ENCODE data around the gene FOLR2. TPM values are rescaled to one million over a fixed set of nuclear protein-coding genes. Genes with fewer than 3 reads are reported as not detected.
"Not testable (repeated sequence)": the region's sequence is repeated elsewhere in the genome, so short reads cannot be mapped to it uniquely, and the experiment has no call there.

FOLR2 gene
- polyA plus RNA-seq, 1 of the 3 experiments (the other 2 are of a cell fraction): not detected

DNA sequence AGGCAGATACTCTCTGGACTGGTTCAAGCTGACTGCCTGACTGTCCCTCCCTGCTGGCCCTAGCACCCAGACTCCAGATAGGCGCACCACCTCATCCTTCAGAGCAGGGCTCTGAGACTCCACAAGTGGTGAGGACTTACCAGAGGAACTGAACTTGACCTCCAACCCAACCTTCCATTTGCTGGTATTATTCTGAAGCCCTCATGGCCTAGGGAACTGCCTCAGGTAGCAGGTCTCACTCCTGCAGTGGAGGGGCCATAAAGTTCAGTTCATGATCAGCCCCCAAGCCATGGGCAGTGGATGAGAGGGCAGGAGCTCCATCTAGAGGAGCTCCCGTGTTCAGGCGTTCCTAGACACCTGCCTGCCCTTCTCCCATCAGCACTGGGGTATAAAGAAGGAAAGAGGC is 35.0 kb upstream of the FOLR2 start:
- H3K79me2 ChIP-seq (ENCODE audit: insufficient read depth); H3K4me3 ChIP-seq (ENCODE audit: low read depth in 2 of 2, low read length in 1 of 2); POLR2A ChIA-PET; H2AFZ ChIP-seq (ENCODE audit: low read depth); H3K9ac ChIP-seq; H3K27me3 ChIP-seq (ENCODE audit: insufficient read depth); H3K4me2 ChIP-seq; H4K20me1 ChIP-seq (ENCODE audit: insufficient read depth); H3K4me1 ChIP-seq (ENCODE audit: control insufficient read depth in 1 of 2, insufficient read depth in 2 of 2, low read depth in 1 of 2, low read length in 1 of 2); DNase-seq; H3K9me3 ChIP-seq; H3K36me3 ChIP-seq (replicated peaks in 1 of 2; ENCODE audit: control insufficient read depth in 1 of 2, insufficient read depth in 2 of 2, low read length in 1 of 2); H3K27ac ChIP-seq (ENCODE audit: low read depth in 2 of 2, low read length in 1 of 2); H3K9me2 ChIP-seq; H3F3A ChIP-seq (replicated peaks; ENCODE audit: insufficient read depth): not testable (repeated sequence)
- TF ChIP-seq, protein P1, sequence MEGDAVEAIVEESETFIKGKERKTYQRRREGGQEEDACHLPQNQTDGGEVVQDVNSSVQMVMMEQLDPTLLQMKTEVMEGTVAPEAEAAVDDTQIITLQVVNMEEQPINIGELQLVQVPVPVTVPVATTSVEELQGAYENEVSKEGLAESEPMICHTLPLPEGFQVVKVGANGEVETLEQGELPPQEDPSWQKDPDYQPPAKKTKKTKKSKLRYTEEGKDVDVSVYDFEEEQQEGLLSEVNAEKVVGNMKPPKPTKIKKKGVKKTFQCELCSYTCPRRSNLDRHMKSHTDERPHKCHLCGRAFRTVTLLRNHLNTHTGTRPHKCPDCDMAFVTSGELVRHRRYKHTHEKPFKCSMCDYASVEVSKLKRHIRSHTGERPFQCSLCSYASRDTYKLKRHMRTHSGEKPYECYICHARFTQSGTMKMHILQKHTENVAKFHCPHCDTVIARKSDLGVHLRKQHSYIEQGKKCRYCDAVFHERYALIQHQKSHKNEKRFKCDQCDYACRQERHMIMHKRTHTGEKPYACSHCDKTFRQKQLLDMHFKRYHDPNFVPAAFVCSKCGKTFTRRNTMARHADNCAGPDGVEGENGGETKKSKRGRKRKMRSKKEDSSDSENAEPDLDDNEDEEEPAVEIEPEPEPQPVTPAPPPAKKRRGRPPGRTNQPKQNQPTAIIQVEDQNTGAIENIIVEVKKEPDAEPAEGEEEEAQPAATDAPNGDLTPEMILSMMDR (IDR thresholded peaks at IDR 0.05): peak; percentile 18; the same call in 1 of the 2 replicates
- CTCF ChIA-PET: interaction anchor here (0.7 to 2.1 kb wide), 2 partner anchors 37 to 396 kb away, joined by 3 to 8 read pairs; no protein-coding TSS in a partner anchor
- 83% methylated on average over 3 of the region's 3 CpGs for whole genome bisulfite sequencing (ENCODE audit: low lambda C conversion rate)

DNA sequence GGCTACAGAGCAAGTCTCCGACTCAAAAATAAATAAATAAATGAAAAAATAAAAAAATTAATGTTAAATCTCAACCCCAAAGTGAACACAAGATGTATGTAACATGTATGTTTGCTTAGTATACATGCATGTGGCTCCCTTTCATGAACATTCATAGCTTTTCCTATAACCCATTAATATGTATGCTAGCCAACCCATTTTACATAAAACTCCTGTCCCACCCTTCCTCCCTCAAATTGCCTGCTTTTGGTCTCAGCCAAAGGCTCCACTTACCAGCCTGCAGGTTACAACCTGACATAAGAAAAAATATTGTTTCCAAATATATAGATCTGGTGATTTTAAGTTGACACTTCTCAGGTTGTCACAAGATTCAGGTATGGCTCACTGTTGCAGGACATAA is 28.3 kb upstream of the FOLR2 start:
- Histone ChIP-seq H3K9me2 (no peaks in the 10 kb centered on the region), H3K4me3 (ENCODE audit: low read depth in 2 of 2, low read length in 1 of 2) (no peak overlapping the region), H2AFZ (ENCODE audit: low read depth) (no peak overlapping the region), H3K27me3 (ENCODE audit: insufficient read depth) (no peaks in the 10 kb centered on the region), H3K9me3 (no peaks in the 10 kb centered on the region), H3K36me3 (replicated peaks in 1 of 2; ENCODE audit: control insufficient read depth in 1 of 2, insufficient read depth in 2 of 2, low read length in 1 of 2) (no peaks in the 10 kb centered on the region), H3K79me2 (ENCODE audit: insufficient read depth) (no peaks in the 10 kb centered on the region), H3K27ac (ENCODE audit: low read depth in 2 of 2, low read length in 1 of 2) (no peak overlapping the region), H4K20me1 (ENCODE audit: insufficient read depth) (no peaks in the 10 kb centered on the region), H3K4me1 (ENCODE audit: control insufficient read depth in 1 of 2, insufficient read depth in 2 of 2, low read depth in 1 of 2, low read length in 1 of 2) (peaks cover 0 to 12% of the 10 kb centered on the region in 2 experiments; a peak in 1 of 4 replicates), H3K9ac (no peak overlapping the region), H3K4me2 (no peak overlapping the region), H3F3A (replicated peaks; ENCODE audit: insufficient read depth) (peaks cover under 1% of the 10 kb centered on the region)
- no peak for DNase-seq
- no peak for TF ChIP-seq POLR2AphosphoS5 (IDR thresholded peaks at IDR 0.05; ENCODE audit: low read depth, low read length)
- TF ChIP-seq TAF1 (IDR thresholded peaks at IDR 0.05; ENCODE audit: borderline replicate concordance, low read depth, low read length): no peak
- TF ChIP-seq, protein P2, sequence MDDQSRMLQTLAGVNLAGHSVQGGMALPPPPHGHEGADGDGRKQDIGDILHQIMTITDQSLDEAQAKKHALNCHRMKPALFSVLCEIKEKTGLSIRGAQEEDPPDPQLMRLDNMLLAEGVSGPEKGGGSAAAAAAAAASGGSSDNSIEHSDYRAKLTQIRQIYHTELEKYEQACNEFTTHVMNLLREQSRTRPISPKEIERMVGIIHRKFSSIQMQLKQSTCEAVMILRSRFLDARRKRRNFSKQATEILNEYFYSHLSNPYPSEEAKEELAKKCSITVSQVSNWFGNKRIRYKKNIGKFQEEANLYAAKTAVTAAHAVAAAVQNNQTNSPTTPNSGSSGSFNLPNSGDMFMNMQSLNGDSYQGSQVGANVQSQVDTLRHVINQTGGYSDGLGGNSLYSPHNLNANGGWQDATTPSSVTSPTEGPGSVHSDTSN (IDR thresholded peaks at IDR 0.05): no peak
- ChIA-PET POLR2A (interaction anchor here (0.5 to 0.6 kb wide), 2 partner anchors 9 to 47 kb away, joined by 3 to 5 read pairs; no protein-coding TSS in a partner anchor), CTCF (interaction anchor here (0.6 to 2.7 kb wide), 6 partner anchors 14 to 246 kb away, joined by 3 to 7 read pairs (median 3); partner anchors contain the start of gene CLPB)
- WGBS (ENCODE audit: low lambda C conversion rate): 90% methylated on average over 1 of the region's 1 CpG

DNA sequence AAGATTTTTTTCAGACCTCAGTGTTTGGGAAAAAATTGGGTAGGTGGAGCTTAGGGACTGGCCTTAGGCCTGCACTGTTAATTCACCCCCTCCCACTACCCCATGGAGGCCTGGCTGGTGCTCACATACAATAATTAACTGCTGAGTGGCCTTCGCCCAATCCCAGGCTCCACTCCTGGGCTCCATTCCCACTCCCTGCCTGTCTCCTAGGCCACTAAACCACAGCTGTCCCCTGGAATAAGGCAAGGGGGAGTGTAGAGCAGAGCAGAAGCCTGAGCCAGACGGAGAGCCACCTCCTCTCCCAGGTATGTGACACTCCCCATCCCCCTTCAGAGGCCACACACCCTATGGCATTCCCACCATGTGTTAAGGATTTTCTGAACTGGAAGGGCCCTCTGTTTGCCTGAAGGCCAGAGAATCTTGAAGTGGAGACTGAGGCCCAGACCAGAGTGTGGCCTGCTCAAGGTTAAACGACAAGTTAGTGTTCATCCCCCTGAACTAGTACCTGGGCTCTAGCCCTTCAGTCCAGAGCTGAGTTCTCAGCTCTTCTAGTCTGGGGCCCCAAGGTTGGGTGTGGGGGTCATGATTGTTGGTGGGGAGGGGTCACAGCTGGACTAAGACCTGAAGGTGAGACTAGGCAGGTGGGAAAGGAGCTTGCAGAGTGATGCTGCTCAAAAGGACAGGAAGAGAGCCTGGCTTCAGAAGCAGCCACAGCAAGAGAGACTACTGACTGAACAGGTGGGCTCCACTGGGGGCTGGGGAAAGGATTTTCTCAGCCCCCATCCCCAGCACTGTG is 26.9 kb upstream of the FOLR2 start:
- no peaks in the 10 kb centered on the region for H4K20me1 ChIP-seq (ENCODE audit: insufficient read depth)
- ChIA-PET CTCF (interaction anchor here (0.8 to 2.7 kb wide), 5 partner anchors 10 to 245 kb away, joined by 3 to 7 read pairs (median 4); partner anchors contain the start of gene CLPB), POLR2A (interaction anchor here (0.6 kb wide), 1 partner anchor 469 kb away, joined by 3 read pairs; no protein-coding TSS in a partner anchor)
- no peak overlapping the region for H3K4me3 ChIP-seq (ENCODE audit: low read depth in 2 of 2, low read length in 1 of 2)
- H3K9ac ChIP-seq: no peak overlapping the region
- peak overlapping the region in 1 of 2 experiments; percentile 3; a peak in 1 of 4 replicates for H3K27ac ChIP-seq (ENCODE audit: low read depth in 2 of 2, low read length in 1 of 2)
- H3K4me1 ChIP-seq (ENCODE audit: control insufficient read depth in 1 of 2, insufficient read depth in 2 of 2, low read depth in 1 of 2, low read length in 1 of 2): peaks cover 0 to 12% of the 10 kb centered on the region in 2 experiments; a peak in 1 of 4 replicates
- TF ChIP-seq, protein P3, sequence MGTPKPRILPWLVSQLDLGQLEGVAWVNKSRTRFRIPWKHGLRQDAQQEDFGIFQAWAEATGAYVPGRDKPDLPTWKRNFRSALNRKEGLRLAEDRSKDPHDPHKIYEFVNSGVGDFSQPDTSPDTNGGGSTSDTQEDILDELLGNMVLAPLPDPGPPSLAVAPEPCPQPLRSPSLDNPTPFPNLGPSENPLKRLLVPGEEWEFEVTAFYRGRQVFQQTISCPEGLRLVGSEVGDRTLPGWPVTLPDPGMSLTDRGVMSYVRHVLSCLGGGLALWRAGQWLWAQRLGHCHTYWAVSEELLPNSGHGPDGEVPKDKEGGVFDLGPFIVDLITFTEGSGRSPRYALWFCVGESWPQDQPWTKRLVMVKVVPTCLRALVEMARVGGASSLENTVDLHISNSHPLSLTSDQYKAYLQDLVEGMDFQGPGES (IDR thresholded peaks at IDR 0.05; ENCODE audit: low read depth, low read length): no peak
- TF ChIP-seq, protein P4, sequence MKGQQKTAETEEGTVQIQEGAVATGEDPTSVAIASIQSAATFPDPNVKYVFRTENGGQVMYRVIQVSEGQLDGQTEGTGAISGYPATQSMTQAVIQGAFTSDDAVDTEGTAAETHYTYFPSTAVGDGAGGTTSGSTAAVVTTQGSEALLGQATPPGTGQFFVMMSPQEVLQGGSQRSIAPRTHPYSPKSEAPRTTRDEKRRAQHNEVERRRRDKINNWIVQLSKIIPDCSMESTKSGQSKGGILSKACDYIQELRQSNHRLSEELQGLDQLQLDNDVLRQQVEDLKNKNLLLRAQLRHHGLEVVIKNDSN (IDR thresholded peaks at IDR 0.05; ENCODE audit: borderline replicate concordance, low read depth): no peak
- TF ChIP-seq RFX5 (IDR thresholded peaks at IDR 0.05; ENCODE audit: low read length): no peak
- no peaks in the 10 kb centered on the region for H3K9me2 ChIP-seq
- no peaks in the 10 kb centered on the region for H3F3A ChIP-seq (replicated peaks; ENCODE audit: insufficient read depth)
- H3K9me3 ChIP-seq: no peaks in the 10 kb centered on the region
- H3K27me3 ChIP-seq (ENCODE audit: insufficient read depth): no peaks in the 10 kb centered on the region
- WGBS (ENCODE audit: low lambda C conversion rate): 76% methylated on average over 3 of the region's 3 CpGs
- no peaks in the 10 kb centered on the region for H3K79me2 ChIP-seq (ENCODE audit: insufficient read depth)
- no peak overlapping the region for H3K4me2 ChIP-seq
- DNase-seq: peak; percentile 27
- no peak overlapping the region for H2AFZ ChIP-seq (ENCODE audit: low read depth)
- no peaks in the 10 kb centered on the region for H3K36me3 ChIP-seq (replicated peaks in 1 of 2; ENCODE audit: control insufficient read depth in 1 of 2, insufficient read depth in 2 of 2, low read length in 1 of 2)

All from SK-N-SH (cell line).